Embryonic facial prominence (tissue), 1 donor: ENCODE results near the gene LSM6.

Experiments
- DNase-seq: peaks from one replicate; pipeline ENCODE4 v3.0.0-alpha.2; 2016; ENCODE audit errors: extremely low spot score

LSM6 gene

DNA sequence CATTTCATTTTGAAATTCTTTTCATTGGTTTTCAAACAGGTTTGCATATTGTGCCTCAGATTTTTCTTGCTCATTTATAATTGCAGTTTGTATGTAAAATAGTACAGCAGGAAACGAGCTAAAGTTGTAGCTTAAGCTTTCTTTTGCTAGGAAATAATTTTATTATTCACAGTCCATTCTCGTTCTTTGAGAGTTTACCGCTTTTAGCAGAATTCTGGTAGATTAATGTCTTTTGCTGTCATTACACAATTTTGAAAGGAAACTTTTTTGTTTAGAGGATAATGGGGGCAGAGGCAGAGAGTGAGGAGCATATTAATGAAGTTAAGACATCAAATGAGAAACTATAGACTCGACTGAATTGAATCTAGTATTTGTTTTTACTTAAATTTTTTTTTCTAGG is 10.5 kb downstream of the LSM6 start:
- DNase-seq: no peak

GRCh38 chr4:146186596-146186995 is 11.1 kb downstream of the LSM6 start:
- no peak for DNase-seq

DNA sequence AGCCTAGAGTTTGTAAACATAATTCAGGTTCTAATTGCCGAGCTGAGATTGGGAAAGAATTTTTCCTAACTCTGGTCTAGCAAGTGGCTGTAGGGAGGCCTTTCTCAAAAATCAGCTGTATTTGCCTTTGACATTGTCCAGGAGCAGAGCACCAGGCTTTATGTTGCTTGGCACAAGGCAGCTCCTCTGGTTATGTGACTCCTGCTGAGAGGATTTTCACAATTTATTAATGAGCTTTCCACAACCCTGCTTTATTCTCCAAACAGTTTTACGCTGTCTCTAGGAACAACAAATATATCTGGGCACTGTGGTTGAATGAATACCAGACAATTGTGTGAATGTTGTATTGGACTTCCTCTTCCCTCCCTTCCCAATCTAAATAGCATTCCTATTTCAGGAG is 14.9 kb downstream of the LSM6 start:
- DNase-seq: no peak

GRCh38 chr4:146191766-146192458 is 16.4 kb downstream of the LSM6 start:
- no peak for DNase-seq

- DNase-seq: no peak
These were observed 18.1 kb downstream of the LSM6 start for GRCh38 chr4:146193628-146194027.

- DNase-seq: no peak
These were observed 18.7 kb downstream of the LSM6 start for GRCh38 chr4:146194212-146194611.

GRCh38 chr4:146202665-146203064 is 27.1 kb downstream of the LSM6 start:
- DNase-seq: no peak

DNA sequence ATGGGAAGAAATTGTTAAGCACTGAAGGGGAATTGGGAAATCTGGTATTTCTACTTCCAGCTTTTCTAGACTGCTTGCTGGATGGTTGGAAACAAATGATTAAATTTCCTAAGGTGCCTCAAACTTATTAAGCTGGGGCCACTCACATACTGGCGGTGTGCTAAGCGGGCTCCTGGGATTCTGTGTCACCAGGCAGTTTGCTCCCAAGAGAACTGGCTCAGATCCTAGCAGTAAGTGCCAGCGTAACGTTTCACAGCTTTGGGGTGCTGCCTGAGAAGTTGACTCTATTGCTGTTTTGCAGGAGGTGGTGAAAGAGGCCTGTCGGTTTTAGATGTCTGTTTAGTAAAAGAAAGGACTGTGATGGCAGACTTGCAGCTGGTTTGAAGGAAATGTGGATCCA is 31.9 kb downstream of the LSM6 start:
- no peak for DNase-seq

GRCh38 chr4:146210890-146211289 is 35.4 kb downstream of the LSM6 start:
- DNase-seq: no peak

DNA sequence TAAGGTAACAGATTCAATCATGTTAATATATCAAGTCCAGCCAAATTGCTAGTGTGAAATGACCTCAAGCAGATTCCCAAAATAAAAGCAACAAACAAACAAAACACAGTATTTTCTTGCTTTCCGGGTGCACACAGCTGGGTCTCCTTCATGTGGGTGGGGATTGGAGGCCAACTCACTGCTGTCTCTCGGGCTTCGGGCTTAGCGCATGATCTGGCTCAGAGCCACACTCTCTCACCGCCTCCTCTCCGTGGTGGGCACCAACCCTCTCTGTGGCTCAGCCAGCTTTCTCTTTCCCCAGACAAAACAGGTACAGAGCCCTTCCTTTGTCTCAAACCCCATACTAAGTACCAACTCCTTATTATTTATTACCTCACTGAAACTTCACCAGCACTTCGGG is 35.9 kb downstream of the LSM6 start:
- DNase-seq: no peak

GRCh38 chr4:146212781-146213180 is 37.3 kb downstream of the LSM6 start:
- DNase-seq: no peak

- DNase-seq: no peak
These were observed 38.7 kb downstream of the LSM6 start, which contains the start of gene REELD1 for GRCh38 chr4:146214238-146214637. Gene REELD1, plus strand, starts transcription at chr4:146214538. Its CDS starts 2,415 bp downstream, at chr4:146216953.

DNA sequence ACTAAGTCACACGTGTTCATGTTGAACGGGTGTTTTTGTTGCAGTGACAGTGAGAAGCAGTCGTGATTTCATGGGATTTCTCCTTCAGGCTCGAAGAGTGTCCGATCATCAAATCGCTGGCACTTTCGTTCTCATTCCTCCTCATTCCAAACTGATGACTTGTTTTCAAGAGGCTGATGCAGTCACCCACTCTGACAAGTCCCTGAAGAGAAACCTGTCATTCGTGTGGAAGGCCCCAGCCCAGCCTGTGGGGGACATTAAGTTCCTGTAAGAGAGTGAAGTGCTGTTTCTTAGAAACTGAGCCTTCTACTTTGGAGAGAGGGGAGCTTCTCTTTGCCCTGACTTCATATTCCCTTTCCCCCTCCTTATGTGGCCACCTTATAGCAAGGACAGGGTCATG is 46.8 kb downstream of the LSM6 start:
- no peak for DNase-seq

- no peak for DNase-seq
These were observed 48.9 kb downstream of the LSM6 start for GRCh38 chr4:146224326-146224966.

GRCh38 chr4:146229406-146229805 is 53.9 kb downstream of the LSM6 start:
- no peak for DNase-seq

DNA sequence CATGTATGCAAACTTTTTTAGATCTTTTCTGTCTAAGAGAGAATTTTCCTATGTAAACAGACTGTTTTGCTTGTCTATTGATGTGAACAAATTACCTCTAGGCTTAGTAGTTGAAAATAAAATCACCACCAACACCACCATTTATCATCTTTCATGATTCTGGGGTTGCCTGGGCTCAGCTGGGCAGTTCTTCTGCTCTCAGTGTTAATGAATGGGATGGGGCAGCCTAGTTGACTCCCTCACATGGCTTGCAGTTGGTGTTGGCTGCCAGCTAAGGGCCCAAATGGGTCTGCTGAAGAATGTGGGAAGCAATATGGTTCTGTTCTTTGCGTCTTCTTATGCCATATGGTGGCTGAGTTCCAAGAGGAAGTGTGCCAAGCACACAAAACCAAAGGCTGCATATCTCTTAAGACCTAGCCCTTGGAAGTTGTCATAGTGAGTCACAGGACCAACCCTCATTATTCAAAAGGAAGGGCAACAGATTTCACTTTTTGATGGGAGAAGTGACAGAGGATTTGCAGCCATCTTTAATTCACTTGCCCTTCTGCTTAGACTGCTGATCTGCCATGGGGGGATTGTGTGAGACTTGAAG is 56.7 kb downstream of the LSM6 start:
- no peak for DNase-seq

GRCh38 chr4:146235654-146236177 is 60.2 kb downstream of the LSM6 start:
- no peak for DNase-seq

DNA sequence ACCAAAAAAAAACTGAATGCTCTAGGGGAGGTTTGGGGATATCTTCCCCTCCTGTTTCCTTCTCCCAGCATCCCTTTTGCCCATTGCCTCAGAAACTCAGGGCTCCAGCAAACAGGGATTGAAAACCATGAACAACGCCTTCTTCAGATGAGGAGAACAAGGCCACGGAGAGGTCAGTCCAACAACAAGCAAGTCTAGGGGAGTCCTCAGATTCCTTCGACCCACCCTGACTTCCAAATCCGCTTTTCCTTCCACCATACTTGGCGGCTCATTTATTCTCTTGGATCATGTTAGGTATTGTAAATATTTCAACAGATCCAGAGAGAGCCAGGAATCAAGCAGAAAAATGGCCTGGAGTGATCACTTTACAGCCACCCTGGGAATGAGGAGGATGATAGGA is 60.7 kb downstream of the LSM6 start:
- no peak for DNase-seq

DNA sequence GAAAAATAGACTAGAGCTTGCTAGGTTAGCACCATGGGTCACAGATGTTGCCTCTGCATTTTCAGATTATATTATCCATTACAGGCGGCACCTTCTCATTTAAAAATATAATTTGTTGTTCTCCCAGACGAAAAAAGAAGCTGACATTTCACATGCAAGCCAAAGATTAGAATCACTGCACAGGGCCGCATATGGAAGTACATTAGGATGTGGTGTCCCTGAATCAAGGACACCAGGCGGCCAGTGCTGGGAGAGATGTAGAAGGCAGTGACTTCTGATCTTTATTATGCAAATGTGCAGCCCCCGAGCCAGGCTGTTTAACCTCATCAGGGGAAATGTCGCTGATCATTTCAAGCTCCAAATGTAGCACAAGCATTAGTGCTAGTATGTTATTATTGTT is 61.6 kb downstream of the LSM6 start:
- DNase-seq: no peak

DNA sequence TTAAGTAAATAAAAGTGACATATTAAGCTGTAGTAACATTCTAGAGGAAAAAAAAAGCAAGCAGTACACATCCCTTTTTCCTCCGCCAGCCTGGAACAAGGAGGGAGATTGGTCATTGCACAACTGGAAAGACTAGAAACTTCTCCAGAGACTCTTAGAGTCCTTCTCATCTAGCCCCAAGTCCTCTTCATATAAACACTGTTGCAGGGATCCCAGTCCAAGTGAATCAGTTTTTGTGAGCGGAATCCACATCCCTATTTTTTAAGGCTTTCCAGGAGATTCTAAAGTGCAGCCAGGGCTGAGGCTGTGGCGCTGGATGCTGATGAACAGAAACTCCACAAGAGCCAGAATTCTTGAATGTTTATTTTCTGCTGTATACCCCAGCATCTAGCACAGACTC is 62.6 kb downstream of the LSM6 start:
- DNase-seq: no peak
